ENCODE results near the gene CYP19A1. TPM values are rescaled to one million over a fixed set of nuclear protein-coding genes. Genes with fewer than 3 reads are reported as not detected.

CYP19A1 gene
- total and polyA plus RNA-seq, 2 donors (not counting 1 experiment from before 2014, with no cell fraction given), result not detected

DNA sequence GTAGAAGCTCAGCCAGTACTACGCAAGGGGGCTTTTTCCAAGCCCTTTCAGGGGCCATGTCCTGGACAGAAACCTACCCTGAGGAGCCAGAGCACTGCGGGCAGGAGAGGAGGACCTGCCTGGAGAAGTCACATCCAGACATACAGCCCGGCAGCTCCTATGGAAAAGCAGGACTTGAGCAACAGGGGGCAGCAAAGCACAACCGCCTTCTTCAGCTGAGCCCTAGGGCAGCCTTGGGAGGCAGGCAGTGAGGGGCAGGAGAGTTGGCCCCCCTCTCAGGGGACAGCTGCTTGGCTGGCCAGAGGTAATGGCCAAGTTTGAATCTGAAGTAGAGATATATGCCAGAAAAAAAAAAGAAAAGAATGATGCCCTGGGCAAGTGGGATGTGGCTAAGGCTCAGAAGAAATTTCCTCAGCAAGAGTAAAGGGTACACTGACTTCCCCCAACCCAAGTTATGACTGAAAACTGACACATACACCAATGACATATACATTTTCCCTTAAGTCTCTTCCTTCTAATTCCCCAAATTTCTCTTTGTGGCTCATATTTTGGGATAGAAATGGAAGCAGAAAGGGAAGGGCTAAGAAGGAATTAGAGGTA, 56.9 kb downstream of the CYP19A1 start:
- no peaks in the 10 kb centered on the region for H3K36me3 ChIP-seq (replicated peaks in 1 of 2; ENCODE audit: control extremely low read depth in 1 of 2, control insufficient read depth in 1 of 2, extremely low read depth in 1 of 2, insufficient read depth in 2 of 2, low read length in 1 of 2)
- peak; percentile 24 for DNase-seq
- 45% methylated on average over 4 of the region's 4 CpGs for WGBS (ENCODE audit: insufficient coverage)
- no peak overlapping the region for H3K27ac ChIP-seq (ENCODE audit: low read length in 2 of 2)
- no peak for ATAC-seq (ENCODE audit: low read depth)
- no peak overlapping the region for H3K4me2 ChIP-seq (replicated peaks; ENCODE audit: low read depth, low read length, poor library complexity, severe bottlenecking)
- H3K79me2 ChIP-seq (ENCODE audit: control insufficient read depth, insufficient read depth, low read length), result no peaks in the 10 kb centered on the region
- H4K20me1 ChIP-seq (ENCODE audit: control insufficient read depth, insufficient read depth, low read length, poor library complexity, severe bottlenecking), result no peaks in the 10 kb centered on the region
- H3K4me1 ChIP-seq (ENCODE audit: control insufficient read depth in 2 of 2, insufficient read depth in 2 of 2, low read length in 2 of 2), result peaks cover 8 to 14% of the 10 kb centered on the region in 2 donors
- H3K4me3 ChIP-seq (ENCODE audit: control extremely low read depth in 1 of 5, extremely low read depth in 1 of 5, insufficient read depth in 1 of 5, low read depth in 2 of 5, low read length in 4 of 5), result no peak overlapping the region
- H2AFZ ChIP-seq (ENCODE audit: insufficient read depth, low read depth, low read length, poor library complexity, severe bottlenecking), result peak overlapping the region; percentile 7
- H3K9ac ChIP-seq (ENCODE audit: low read length), result no peak overlapping the region
- H3K27me3 ChIP-seq (replicated peaks in 1 of 4; ENCODE audit: control extremely low read depth in 1 of 4, control insufficient read depth in 3 of 4, insufficient read depth in 4 of 4, low read length in 3 of 4), result peaks cover 0 to 7% (median 3%) of the 10 kb centered on the region in 4 experiments
- peaks cover 14% of the 10 kb centered on the region for H3K4me1 Mint-ChIP-seq
- peaks cover 16% of the 10 kb centered on the region for H3K27me3 Mint-ChIP-seq
- intact Hi-C loops (cut with micrococcal nuclease), result loop anchor here (10.0 kb wide), 1 partner anchor 113 kb away; no protein-coding TSS in a partner anchor
- TF ChIP-seq, protein P1, sequence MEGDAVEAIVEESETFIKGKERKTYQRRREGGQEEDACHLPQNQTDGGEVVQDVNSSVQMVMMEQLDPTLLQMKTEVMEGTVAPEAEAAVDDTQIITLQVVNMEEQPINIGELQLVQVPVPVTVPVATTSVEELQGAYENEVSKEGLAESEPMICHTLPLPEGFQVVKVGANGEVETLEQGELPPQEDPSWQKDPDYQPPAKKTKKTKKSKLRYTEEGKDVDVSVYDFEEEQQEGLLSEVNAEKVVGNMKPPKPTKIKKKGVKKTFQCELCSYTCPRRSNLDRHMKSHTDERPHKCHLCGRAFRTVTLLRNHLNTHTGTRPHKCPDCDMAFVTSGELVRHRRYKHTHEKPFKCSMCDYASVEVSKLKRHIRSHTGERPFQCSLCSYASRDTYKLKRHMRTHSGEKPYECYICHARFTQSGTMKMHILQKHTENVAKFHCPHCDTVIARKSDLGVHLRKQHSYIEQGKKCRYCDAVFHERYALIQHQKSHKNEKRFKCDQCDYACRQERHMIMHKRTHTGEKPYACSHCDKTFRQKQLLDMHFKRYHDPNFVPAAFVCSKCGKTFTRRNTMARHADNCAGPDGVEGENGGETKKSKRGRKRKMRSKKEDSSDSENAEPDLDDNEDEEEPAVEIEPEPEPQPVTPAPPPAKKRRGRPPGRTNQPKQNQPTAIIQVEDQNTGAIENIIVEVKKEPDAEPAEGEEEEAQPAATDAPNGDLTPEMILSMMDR (IDR thresholded peaks at IDR 0.05), result no peak
- TF ChIP-seq EZH2 (IDR thresholded peaks at IDR 0.05; ENCODE audit: borderline replicate concordance, insufficient read depth, low read depth, low read length, poor library complexity, severe bottlenecking), result no peak
- H3K4me3 Mint-ChIP-seq, result no peak overlapping the region
- H3K9me3 ChIP-seq (ENCODE audit: control extremely low read depth in 1 of 3, control insufficient read depth in 2 of 3, insufficient read depth in 1 of 3, low read length in 2 of 3), result peaks cover 0 to 3% (median 0%) of the 10 kb centered on the region in 3 donors
- H3K27ac Mint-ChIP-seq, result no peak overlapping the region
- ChIA-PET POLR2A (no interaction called here), CTCF (interaction anchor here (1.8 kb wide), 1 partner anchor 100 kb away, joined by 9 read pairs; no protein-coding TSS in a partner anchor)
- no peaks in the 10 kb centered on the region for H3K9me3 Mint-ChIP-seq (ENCODE audit: insufficient read depth)

DNA sequence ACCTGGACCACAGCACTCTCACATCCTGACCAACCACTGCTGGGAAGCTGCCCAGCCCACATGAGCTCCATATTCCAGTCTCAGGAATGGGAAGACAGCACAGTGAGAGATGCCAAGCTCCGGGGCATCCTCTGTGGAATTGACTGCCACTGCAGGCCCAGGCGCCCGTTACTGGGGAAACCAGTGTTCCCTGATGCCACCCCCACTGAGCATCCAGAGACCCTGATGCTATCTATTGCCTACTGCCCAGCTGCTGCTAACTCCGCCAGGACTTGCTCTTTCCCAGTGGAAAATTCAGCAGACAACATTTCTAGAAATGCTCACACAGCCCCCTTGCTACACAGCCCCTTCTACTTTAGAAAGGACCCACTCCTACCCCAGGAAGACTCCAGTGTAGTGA, 57.6 kb downstream of the CYP19A1 start:
- CTCF ChIA-PET, result interaction anchor here (1.8 kb wide), 1 partner anchor 100 kb away, joined by 9 read pairs; no protein-coding TSS in a partner anchor

More for the DNA sequence above, 57.6 kb downstream of the CYP19A1 start:
- peaks cover 8 to 14% of the 10 kb centered on the region in 2 donors for H3K4me1 ChIP-seq (ENCODE audit: control insufficient read depth in 2 of 2, insufficient read depth in 2 of 2, low read length in 2 of 2)
- H2AFZ ChIP-seq (ENCODE audit: insufficient read depth, low read depth, low read length, poor library complexity, severe bottlenecking), result no peak overlapping the region
- no peak overlapping the region for H3K27ac ChIP-seq (ENCODE audit: low read length in 2 of 2)
- ATAC-seq (ENCODE audit: low read depth) (no peak), DNase-seq (no peak)
- TF ChIP-seq, protein P1 (IDR thresholded peaks at IDR 0.05), result no peak
- TF ChIP-seq EZH2 (IDR thresholded peaks at IDR 0.05; ENCODE audit: borderline replicate concordance, insufficient read depth, low read depth, low read length, poor library complexity, severe bottlenecking), result no peak
- POLR2A ChIA-PET, result no interaction called here
- no peaks in the 10 kb centered on the region for H3K9me3 Mint-ChIP-seq (ENCODE audit: insufficient read depth)
- intact Hi-C loops (cut with micrococcal nuclease), result loop anchor here (10.0 kb wide), 1 partner anchor 114 kb away; no protein-coding TSS in a partner anchor
- peaks cover 22% of the 10 kb centered on the region for H3K27me3 Mint-ChIP-seq
- H3K27me3 ChIP-seq (replicated peaks in 1 of 4; ENCODE audit: control extremely low read depth in 1 of 4, control insufficient read depth in 3 of 4, insufficient read depth in 4 of 4, low read length in 3 of 4), result peaks cover 0 to 7% (median 3%) of the 10 kb centered on the region in 4 experiments
- no peak overlapping the region for H3K9ac ChIP-seq (ENCODE audit: low read length)
- no peak overlapping the region for H3K4me3 ChIP-seq (ENCODE audit: control extremely low read depth in 1 of 5, extremely low read depth in 1 of 5, insufficient read depth in 1 of 5, low read depth in 2 of 5, low read length in 4 of 5)
- no peaks in the 10 kb centered on the region for H3K36me3 ChIP-seq (replicated peaks in 1 of 2; ENCODE audit: control extremely low read depth in 1 of 2, control insufficient read depth in 1 of 2, extremely low read depth in 1 of 2, insufficient read depth in 2 of 2, low read length in 1 of 2)
- H3K4me3 Mint-ChIP-seq, result no peak overlapping the region
- no peak overlapping the region for H3K4me2 ChIP-seq (replicated peaks; ENCODE audit: low read depth, low read length, poor library complexity, severe bottlenecking)
- H4K20me1 ChIP-seq (ENCODE audit: control insufficient read depth, insufficient read depth, low read length, poor library complexity, severe bottlenecking), result no peaks in the 10 kb centered on the region
- no peak overlapping the region for H3K27ac Mint-ChIP-seq
- no peaks in the 10 kb centered on the region for H3K79me2 ChIP-seq (ENCODE audit: control insufficient read depth, insufficient read depth, low read length)
- 96% methylated on average over 4 of the region's 4 CpGs for WGBS (ENCODE audit: insufficient coverage)
- peaks cover 0 to 3% (median 0%) of the 10 kb centered on the region in 3 donors for H3K9me3 ChIP-seq (ENCODE audit: control extremely low read depth in 1 of 3, control insufficient read depth in 2 of 3, insufficient read depth in 1 of 3, low read length in 2 of 3)
- H3K4me1 Mint-ChIP-seq, result peaks cover 14% of the 10 kb centered on the region
